ENCODE measurements around the gene VAPB.
A peak's percentile ranks its signal among the peaks of the same experiment; 100 is the strongest.

The VAPB gene

DNA sequence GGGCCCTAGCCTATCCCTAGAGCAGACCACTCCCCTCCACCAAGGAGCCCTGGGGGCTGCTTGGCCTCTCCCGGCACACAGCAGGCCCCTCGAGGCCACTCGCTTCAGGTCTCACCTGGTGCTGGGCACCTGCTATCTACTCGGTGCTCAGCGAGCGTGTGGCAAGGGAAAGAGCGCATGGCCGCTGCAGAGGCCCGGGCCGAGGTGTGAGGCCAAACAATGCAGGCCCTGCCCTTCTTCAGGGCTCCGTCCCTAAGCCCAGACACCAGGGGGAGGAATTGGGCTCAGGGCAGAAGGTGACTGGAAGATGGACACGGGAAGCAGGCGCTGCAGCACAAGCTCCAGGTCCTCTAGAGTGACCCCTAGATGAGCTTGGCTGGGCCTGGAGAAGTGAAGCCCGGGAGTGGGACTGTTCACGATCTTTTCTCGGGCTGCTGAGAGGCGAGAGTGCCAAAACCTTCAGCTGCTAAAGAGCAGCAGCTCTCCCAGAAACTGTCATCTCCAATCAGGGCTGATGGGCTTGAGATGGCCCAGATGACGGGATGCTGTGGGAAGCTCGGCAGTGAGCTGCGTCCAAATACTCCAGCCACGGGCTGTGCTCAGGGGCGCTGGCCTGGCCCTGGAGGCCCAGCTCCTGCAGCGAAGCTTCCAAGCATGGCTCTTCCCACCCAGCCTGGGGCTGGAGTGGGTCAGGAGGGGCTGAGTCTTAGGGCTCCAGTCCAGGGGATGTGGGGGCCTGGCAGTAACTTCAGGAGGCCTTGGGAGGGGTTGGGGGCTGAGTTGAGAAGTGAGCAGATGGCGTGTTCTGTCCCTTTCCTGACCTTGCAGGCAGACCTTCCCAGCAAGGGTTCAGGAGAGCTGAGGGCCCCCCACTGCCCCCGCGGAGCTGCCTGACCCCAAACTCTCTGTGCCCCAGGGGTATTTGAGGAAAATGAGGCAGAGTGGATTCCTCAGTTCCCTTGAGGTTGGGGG is 82.5 kb downstream of the VAPB start:
- peak in 1 of 2 donors; percentile 69 for DNase-seq (ENCODE audit: low read depth in 2 of 2)
- TF ChIP-seq, protein P1, sequence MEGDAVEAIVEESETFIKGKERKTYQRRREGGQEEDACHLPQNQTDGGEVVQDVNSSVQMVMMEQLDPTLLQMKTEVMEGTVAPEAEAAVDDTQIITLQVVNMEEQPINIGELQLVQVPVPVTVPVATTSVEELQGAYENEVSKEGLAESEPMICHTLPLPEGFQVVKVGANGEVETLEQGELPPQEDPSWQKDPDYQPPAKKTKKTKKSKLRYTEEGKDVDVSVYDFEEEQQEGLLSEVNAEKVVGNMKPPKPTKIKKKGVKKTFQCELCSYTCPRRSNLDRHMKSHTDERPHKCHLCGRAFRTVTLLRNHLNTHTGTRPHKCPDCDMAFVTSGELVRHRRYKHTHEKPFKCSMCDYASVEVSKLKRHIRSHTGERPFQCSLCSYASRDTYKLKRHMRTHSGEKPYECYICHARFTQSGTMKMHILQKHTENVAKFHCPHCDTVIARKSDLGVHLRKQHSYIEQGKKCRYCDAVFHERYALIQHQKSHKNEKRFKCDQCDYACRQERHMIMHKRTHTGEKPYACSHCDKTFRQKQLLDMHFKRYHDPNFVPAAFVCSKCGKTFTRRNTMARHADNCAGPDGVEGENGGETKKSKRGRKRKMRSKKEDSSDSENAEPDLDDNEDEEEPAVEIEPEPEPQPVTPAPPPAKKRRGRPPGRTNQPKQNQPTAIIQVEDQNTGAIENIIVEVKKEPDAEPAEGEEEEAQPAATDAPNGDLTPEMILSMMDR (IDR thresholded peaks at IDR 0.05; ENCODE audit: low read depth, low read length) = no peak
- no peak overlapping the region for H3K4me3 ChIP-seq (replicated peaks in 1 of 2; ENCODE audit: low read depth in 2 of 2, low read length in 2 of 2)

- no peak for DNase-seq (ENCODE audit: low read depth in 2 of 2)
- no peak overlapping the region for H3K4me3 ChIP-seq (replicated peaks in 1 of 2; ENCODE audit: low read depth in 2 of 2, low read length in 2 of 2)
- TF ChIP-seq, protein P1 (IDR thresholded peaks at IDR 0.05; ENCODE audit: low read depth, low read length) = no peak
Observed at GRCh38 chr20:58472273-58473018, 83.4 kb downstream of the VAPB start.

DNA sequence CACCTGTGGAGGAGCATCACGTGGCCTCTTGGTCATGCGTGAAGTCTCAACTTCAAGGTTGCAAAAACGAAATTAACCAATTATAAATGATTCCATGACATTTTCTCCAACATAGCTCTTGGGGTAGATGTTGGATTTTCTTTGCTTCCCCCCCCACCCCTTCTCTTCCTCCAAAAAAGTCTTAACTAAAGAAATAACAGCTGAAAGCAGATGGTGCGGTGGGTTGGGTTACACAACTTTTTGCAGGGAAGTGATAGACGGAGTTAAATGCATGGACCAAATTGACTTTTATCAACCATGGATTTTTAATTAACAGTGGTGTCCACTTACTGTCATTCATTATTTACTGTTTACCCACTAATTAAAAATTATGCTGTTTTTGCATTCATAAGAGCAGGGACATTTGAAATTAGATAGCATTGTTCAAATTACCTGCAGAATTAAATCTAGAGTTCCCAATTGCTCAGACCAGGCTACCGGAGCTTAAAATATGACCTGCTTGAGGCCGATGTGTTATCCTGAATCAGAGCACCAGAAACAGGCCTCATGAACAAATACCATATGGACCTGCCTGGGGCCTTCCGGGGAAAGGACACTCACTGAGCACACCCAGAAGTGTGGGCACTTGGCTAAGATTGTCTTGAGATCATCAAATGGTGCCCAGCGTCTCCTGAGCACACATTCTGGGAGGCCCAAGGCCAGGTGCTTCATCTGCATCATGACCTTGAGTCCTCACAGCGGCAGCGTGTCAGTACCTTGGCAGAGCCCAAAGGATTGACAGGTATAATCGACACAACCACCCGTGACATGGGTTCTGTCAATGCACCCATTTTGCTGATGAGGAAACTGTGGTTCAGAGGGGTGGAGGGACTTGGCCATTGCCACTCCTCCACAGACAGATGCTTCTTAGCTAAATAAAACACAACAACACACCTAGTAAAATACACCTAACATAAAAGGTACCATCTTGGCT is 84.7 kb downstream of the VAPB start:
- TF ChIP-seq, protein P1 (IDR thresholded peaks at IDR 0.05; ENCODE audit: low read depth, low read length) = no peak
- no peak overlapping the region for H3K4me3 ChIP-seq (replicated peaks in 1 of 2; ENCODE audit: low read depth in 2 of 2, low read length in 2 of 2)
- no peak for DNase-seq (ENCODE audit: low read depth in 2 of 2)

- DNase-seq (ENCODE audit: low read depth in 2 of 2) = no peak
- TF ChIP-seq, protein P1 (IDR thresholded peaks at IDR 0.05; ENCODE audit: low read depth, low read length) = no peak
- no peak overlapping the region for H3K4me3 ChIP-seq (replicated peaks in 1 of 2; ENCODE audit: low read depth in 2 of 2, low read length in 2 of 2)
Observed at GRCh38 chr20:58475466-58475865, 86.4 kb downstream of the VAPB start.

GRCh38 chr20:58478141-58478805 is 89.2 kb downstream of the VAPB start:
- TF ChIP-seq, protein P1 (IDR thresholded peaks at IDR 0.05; ENCODE audit: low read depth, low read length) = no peak
- peak in 1 of 2 donors; percentile 39 for DNase-seq (ENCODE audit: low read depth in 2 of 2)

More at GRCh38 chr20:58478141-58478805, 89.2 kb downstream of the VAPB start:
- no peak overlapping the region for H3K4me3 ChIP-seq (replicated peaks in 1 of 2; ENCODE audit: low read depth in 2 of 2, low read length in 2 of 2)

Measured in cardiac fibroblast (primary cell).